ENCODE results near the gene KRTAP19-7.

KRTAP19-7 gene

GRCh38 chr21:30561264-30561895 is at the start of gene KRTAP19-7:
TSS of gene KRTAP19-7 (minus strand) at chr21:30561314. CDS start at chr21:30561289, 25 bp downstream.
- DNase-seq, result no peak

GRCh38 chr21:30605968-30606367 is 44.9 kb upstream of the KRTAP19-7 start:
- DNase-seq, result no peak

GRCh38 chr21:30600787-30601186 is 39.7 kb upstream of the KRTAP19-7 start, which contains the start of gene KRTAP22-1:
TSS of gene KRTAP22-1 (plus strand) at chr21:30601087.
- no peak for DNase-seq

GRCh38 chr21:30598802-30599201 is 37.7 kb upstream of the KRTAP19-7 start, which contains the start of gene KRTAP6-2:
TSS of gene KRTAP6-2 (minus strand) at chr21:30598902. CDS start at chr21:30598874, 28 bp downstream.
- DNase-seq, result no peak

GRCh38 chr21:30592140-30592539 is 31.0 kb upstream of the KRTAP19-7 start, which contains the start of gene KRTAP6-3:
TSS of gene KRTAP6-3 (plus strand) at chr21:30592440. CDS start at chr21:30592446, 6 bp downstream.
- no peak for DNase-seq

GRCh38 chr21:30590297-30590696 is 29.2 kb upstream of the KRTAP19-7 start, which contains the start of gene KRTAP22-2:
TSS of gene KRTAP22-2 (minus strand) at chr21:30590397.
- DNase-seq, result no peak

GRCh38 chr21:30582870-30583269 is 21.8 kb upstream of the KRTAP19-7 start:
- no peak for DNase-seq

GRCh38 chr21:30580132-30580531 is 19.0 kb upstream of the KRTAP19-7 start:
- DNase-seq, result no peak

GRCh38 chr21:30579346-30579745 is 18.2 kb upstream of the KRTAP19-7 start:
- DNase-seq, result no peak

- no peak for DNase-seq
These were observed 16.7 kb upstream of the KRTAP19-7 start for GRCh38 chr21:30577766-30578165.

- no peak for DNase-seq
These were observed 6.5 kb upstream of the KRTAP19-7 start for GRCh38 chr21:30567617-30568016.

- no peak for DNase-seq
These were observed 2.5 kb upstream of the KRTAP19-7 start for GRCh38 chr21:30563630-30564029.

- DNase-seq, result no peak
These were observed 2.0 kb upstream of the KRTAP19-7 start for GRCh38 chr21:30563072-30563471.

GRCh38 chr21:30561957-30562356 is 843 bp upstream of the KRTAP19-7 start:
- DNase-seq, result no peak

GRCh38 chr21:30555095-30555494 is 6.0 kb downstream of the KRTAP19-7 start:
- no peak for DNase-seq

- DNase-seq, result no peak
These were observed 8.3 kb downstream of the KRTAP19-7 start for GRCh38 chr21:30552782-30553181.

- no peak for DNase-seq
These were observed 19.4 kb downstream of the KRTAP19-7 start, which contains the start of gene KRTAP19-6 for GRCh38 chr21:30541764-30542163. TSS of gene KRTAP19-6 (minus strand) at chr21:30541864. CDS start at chr21:30541833, 31 bp downstream.

- no peak for DNase-seq
These were observed 42.2 kb downstream of the KRTAP19-7 start for GRCh38 chr21:30518876-30519275.

- no peak for DNase-seq
These were observed 45.4 kb downstream of the KRTAP19-7 start for GRCh38 chr21:30515681-30516080.

Measured in activated CD4-positive, alpha-beta T cell treated with anti-CD3 and anti-CD28 coated beads for 4 hours (primary cell).